Measurements from ENCODE around the gene DUSP10. TPM values are rescaled to one million over a fixed set of nuclear protein-coding genes. Genes with fewer than 3 reads are reported as not detected.

DUSP10 gene
- total RNA-seq, 1 experiment from 2014 or later: 15.9 TPM

GRCh38 chr1:221712198-221712684, 29.6 kb downstream of the DUSP10 start:
- H3K4me3 Mint-ChIP-seq (ENCODE audit: unreplicated experiment): no peak overlapping the region
- peak; percentile 51 for DNase-seq (ENCODE audit: unreplicated experiment)
- intact Hi-C loops (cut with micrococcal nuclease): no loop called here
- H3K27ac Mint-ChIP-seq (ENCODE audit: low read depth, unreplicated experiment): peak overlapping the region; percentile 65
- no TSS peak for BruUV-seq (replicated peaks)
- CTCF ChIA-PET: interaction anchor here (0.7 to 1.4 kb wide), 8 partner anchors 8 to 743 kb away, joined by 3 to 5 read pairs (median 4); no protein-coding TSS in a partner anchor
- TF ChIP-seq CTCF (IDR thresholded peaks at IDR 0.05; ENCODE audit: unreplicated experiment): no peak
- POLR2A ChIA-PET: interaction anchor here (0.7 to 1.7 kb wide), 6 partner anchors 8 to 455 kb away, joined by 3 to 6 read pairs (median 4); partner anchors contain the start of gene DUSP10
- H3K9me3 Mint-ChIP-seq (ENCODE audit: unreplicated experiment): no peaks in the 10 kb centered on the region
- H3K36me3 Mint-ChIP-seq (ENCODE audit: insufficient read depth, unreplicated experiment): peaks cover 4% of the 10 kb centered on the region
- peaks cover 51% of the 10 kb centered on the region for H3K4me1 Mint-ChIP-seq (ENCODE audit: insufficient read depth, unreplicated experiment)
- H3K27me3 Mint-ChIP-seq (ENCODE audit: insufficient read depth, unreplicated experiment): no peaks in the 10 kb centered on the region

GRCh38 chr1:221711656-221712055, 30.2 kb downstream of the DUSP10 start:
- no peak for TF ChIP-seq CTCF (IDR thresholded peaks at IDR 0.05; ENCODE audit: unreplicated experiment)
- no TSS peak for BruUV-seq (replicated peaks)
- no peak overlapping the region for H3K4me3 Mint-ChIP-seq (ENCODE audit: unreplicated experiment)
- intact Hi-C loops (cut with micrococcal nuclease): no loop called here
- ChIA-PET POLR2A (interaction anchor here (0.7 to 1.4 kb wide), 5 partner anchors 8 to 55 kb away, joined by 3 to 7 read pairs (median 4); no protein-coding TSS in a partner anchor), CTCF (interaction anchor here (0.7 to 1.4 kb wide), 6 partner anchors 9 to 744 kb away, joined by 3 to 5 read pairs (median 4); no protein-coding TSS in a partner anchor)
- no peak for DNase-seq (ENCODE audit: unreplicated experiment)
- H3K36me3 Mint-ChIP-seq (ENCODE audit: insufficient read depth, unreplicated experiment): peaks cover 4% of the 10 kb centered on the region
- H3K9me3 Mint-ChIP-seq (ENCODE audit: unreplicated experiment): no peaks in the 10 kb centered on the region
- no peaks in the 10 kb centered on the region for H3K27me3 Mint-ChIP-seq (ENCODE audit: insufficient read depth, unreplicated experiment)
- peak overlapping the region; percentile 65 for H3K27ac Mint-ChIP-seq (ENCODE audit: low read depth, unreplicated experiment)
- peaks cover 46% of the 10 kb centered on the region for H3K4me1 Mint-ChIP-seq (ENCODE audit: insufficient read depth, unreplicated experiment)

GRCh38 chr1:221711063-221711577, 30.8 kb downstream of the DUSP10 start:
- CTCF ChIA-PET: interaction anchor here (0.5 to 1.3 kb wide), 7 partner anchors 9 to 1720 kb away, joined by 3 to 5 read pairs (median 4); no protein-coding TSS in a partner anchor
- no TSS peak for BruUV-seq (replicated peaks)
- no peak for TF ChIP-seq CTCF (IDR thresholded peaks at IDR 0.05; ENCODE audit: unreplicated experiment)
- no peaks in the 10 kb centered on the region for H3K27me3 Mint-ChIP-seq (ENCODE audit: insufficient read depth, unreplicated experiment)
- H3K9me3 Mint-ChIP-seq (ENCODE audit: unreplicated experiment): no peaks in the 10 kb centered on the region
- H3K4me3 Mint-ChIP-seq (ENCODE audit: unreplicated experiment): no peak overlapping the region
- DNase-seq (ENCODE audit: unreplicated experiment): no peak
- H3K4me1 Mint-ChIP-seq (ENCODE audit: insufficient read depth, unreplicated experiment): peaks cover 45% of the 10 kb centered on the region
- POLR2A ChIA-PET: interaction anchor here (0.6 to 4.7 kb wide), 6 partner anchors 9 to 434 kb away, joined by 3 to 18 read pairs (median 6); partner anchors contain the start of gene DUSP10
- peaks cover 4% of the 10 kb centered on the region for H3K36me3 Mint-ChIP-seq (ENCODE audit: insufficient read depth, unreplicated experiment)
- H3K27ac Mint-ChIP-seq (ENCODE audit: low read depth, unreplicated experiment): peak overlapping the region; percentile 65
- intact Hi-C loops (cut with micrococcal nuclease): no loop called here

- intact Hi-C loops (cut with micrococcal nuclease): no loop called here
- Mint-ChIP-seq H3K4me3 (ENCODE audit: unreplicated experiment) (no peak overlapping the region), H3K9me3 (ENCODE audit: unreplicated experiment) (no peaks in the 10 kb centered on the region), H3K27me3 (ENCODE audit: insufficient read depth, unreplicated experiment) (no peaks in the 10 kb centered on the region), H3K27ac (ENCODE audit: low read depth, unreplicated experiment) (peak overlapping the region; percentile 50), H3K4me1 (ENCODE audit: insufficient read depth, unreplicated experiment) (peaks cover 32% of the 10 kb centered on the region), H3K36me3 (ENCODE audit: insufficient read depth, unreplicated experiment) (peaks cover 16% of the 10 kb centered on the region)
- BruUV-seq (replicated peaks): no TSS peak
- no peak for TF ChIP-seq CTCF (IDR thresholded peaks at IDR 0.05; ENCODE audit: unreplicated experiment)
- CTCF ChIA-PET: interaction anchor here (0.9 to 1.8 kb wide), 4 partner anchors 9 to 746 kb away, joined by 3 to 8 read pairs (median 4); no protein-coding TSS in a partner anchor
- no peak for DNase-seq (ENCODE audit: unreplicated experiment)
- POLR2A ChIA-PET: interaction anchor here (1.2 to 4.7 kb wide), 3 partner anchors 9 to 32 kb away, joined by 4 to 18 read pairs (median 7); partner anchors contain the start of gene DUSP10
Measured at GRCh38 chr1:221709854-221710253, 32.0 kb downstream of the DUSP10 start.
